Smooth muscle cell (in vitro differentiated cells): ENCODE results near the gene DHPS. TPM values are rescaled to one million over a fixed set of nuclear protein-coding genes. Genes with fewer than 3 reads are reported as not detected.
"Not testable (repeated sequence)": the region's sequence is repeated elsewhere in the genome, so short reads cannot be mapped to it uniquely, and the experiment has no call there.

ENCODE experiments used
- DNase-seq: peaks from one replicate; lab custom pipeline; 2025; ENCODE audit not compliant: unreplicated experiment; lab: John Stamatoyannopoulos, UW
- H2AFZ ChIP-seq: fragments of 200-600 bp; sonication (generic); 2 replicates; pipeline ENCODE4 v1.6.0; 2016; ENCODE audit warnings: antibody characterized with exemption, low read depth, mild to moderate bottlenecking
- H3F3A ChIP-seq: fragments of 200-600 bp; sonication (generic); 2 replicates; pipeline ENCODE4 v1.6.0; 2017; ENCODE audit warnings: antibody characterized with exemption, low read depth
- H3K27ac ChIP-seq: fragments of 200-600 bp; sonication (generic); 2 replicates; pipeline ENCODE4 v1.5.1; 2016; ENCODE audit warnings: low read depth, mild to moderate bottlenecking
- H3K27me3 ChIP-seq: fragments of 200-600 bp; sonication (generic); 2 replicates; pipeline ENCODE4 v1.6.1; 2016; ENCODE audit warnings: low read depth, mild to moderate bottlenecking
- H3K36me3 ChIP-seq: fragments of 200-600 bp; sonication (generic); 2 replicates; pipeline ENCODE4 v1.5.1; 2016; ENCODE audit warnings: low read depth
- H3K4me1 ChIP-seq: fragments of 200-600 bp; sonication (generic); 2 replicates; pipeline ENCODE4 v1.5.1; 2016; ENCODE audit warnings: low read depth
- H3K4me2 ChIP-seq: fragments of 200-600 bp; sonication (generic); 2 replicates; pipeline ENCODE4 v1.6.0; 2016; ENCODE audit warnings: mild to moderate bottlenecking
- H3K4me3 ChIP-seq: fragments of 200-600 bp; sonication (generic); 2 replicates; pipeline ENCODE4 v1.5.1; 2016; ENCODE audit warnings: mild to moderate bottlenecking
- H3K79me2 ChIP-seq: fragments of 200-600 bp; sonication (generic); 2 replicates; pipeline ENCODE4 v1.6.0; 2016; ENCODE audit warnings: low read depth, mild to moderate bottlenecking
- H3K9ac ChIP-seq: fragments of 200-600 bp; sonication (generic); 2 replicates; pipeline ENCODE4 v1.6.0; 2016; ENCODE audit warnings: low read depth
- H3K9me3 ChIP-seq: fragments of 200-600 bp; sonication (generic); replicated peaks from 2 replicates; pipeline ENCODE4 v1.5.1; 2016; ENCODE audit warnings: low read depth
- H4K20me1 ChIP-seq: fragments of 200-600 bp; sonication (generic); 2 replicates; pipeline ENCODE4 v1.6.0; 2016; ENCODE audit warnings: low read depth
- CTCF ChIP-seq: fragments of 200-600 bp; sonication (generic); IDR thresholded peaks from 2 replicates; pipeline ENCODE4 v1.5.1; 2017; ENCODE audit warnings: borderline replicate concordance, mild to moderate bottlenecking, antibody characterized with exemption; ENCODE audit not compliant: insufficient read depth, poor library complexity, severe bottlenecking
- WGBS: methylation state at CpG from one replicate; pipeline ENCODE4 v1.1.7; 2016; ENCODE audit warnings: low lambda C conversion rate; 5-methylcytosine and 5-hydroxymethylcytosine counted together
- polyA plus RNA-seq: library from polyadenylated mRNA; unstranded; fragments of >200 nt; fragmentation: Nextera tagmentation; extraction: Ambion mirVana; gene quantifications from 2 replicates; pipeline ENCODE4 v1.2.1, GENCODE V29; 2016
- total RNA-seq: library from RNA; depleted of rRNA; stranded (reverse); fragments of >200 nt; gene quantifications from 2 replicates; pipeline ENCODE4 v1.2.3, GENCODE V29; 2014

Gene DHPS
- total and polyA plus RNA-seq, 2 experiments from 2014 or later, result 43.9 to 67.6 TPM

DNA sequence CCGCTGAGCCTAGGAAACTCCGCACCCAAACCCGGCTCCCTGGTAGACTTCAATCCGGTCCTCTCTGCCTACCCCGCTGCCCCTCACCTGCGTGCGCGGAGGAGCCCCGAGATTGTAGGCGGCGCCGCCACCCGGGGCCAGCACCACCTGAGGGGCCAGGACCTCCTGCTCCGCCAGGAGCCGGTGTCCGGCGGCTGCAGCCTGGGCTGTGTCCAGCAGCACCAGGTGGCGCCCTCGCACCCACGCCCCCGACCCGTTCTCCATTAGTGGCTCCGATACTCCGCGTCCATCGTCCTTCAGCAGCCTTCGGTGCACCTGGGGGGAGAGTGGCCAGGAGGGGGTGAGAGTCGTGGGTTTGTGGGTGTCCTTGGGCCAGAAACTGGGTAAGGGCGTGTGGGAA, 33.6 kb downstream of the DHPS start:
- no peaks in the 10 kb centered on the region for H4K20me1 ChIP-seq
- no peaks in the 10 kb centered on the region for H3F3A ChIP-seq
- H2AFZ ChIP-seq, result no peak overlapping the region
- H3K9me3 ChIP-seq, result no peaks in the 10 kb centered on the region
- H3K79me2 ChIP-seq, result no peaks in the 10 kb centered on the region
- H3K27me3 ChIP-seq, result no peaks in the 10 kb centered on the region
- 66% methylated on average over 29 of the region's 29 CpGs for WGBS
- H3K4me2 ChIP-seq, result peak overlapping the region; percentile 12
- DNase-seq, result no peak
- no peaks in the 10 kb centered on the region for H3K4me1 ChIP-seq
- peak; percentile 8 for TF ChIP-seq CTCF
- H3K4me3 ChIP-seq, result no peak overlapping the region
- peaks cover 4% of the 10 kb centered on the region for H3K36me3 ChIP-seq
- H3K27ac ChIP-seq, result no peak overlapping the region
- no peak overlapping the region for H3K9ac ChIP-seq

GRCh38 chr19:12647490-12648071, 34.1 kb downstream of the DHPS start:
- Histone ChIP-seq H3K27ac (no peak overlapping the region), H2AFZ (no peak overlapping the region), H3K9me3 (no peaks in the 10 kb centered on the region), H3F3A (no peaks in the 10 kb centered on the region), H3K36me3 (peaks cover 4% of the 10 kb centered on the region), H3K4me2 (no peak overlapping the region), H4K20me1 (no peaks in the 10 kb centered on the region), H3K4me3 (no peak overlapping the region), H3K27me3 (no peaks in the 10 kb centered on the region), H3K9ac (no peak overlapping the region), H3K79me2 (no peaks in the 10 kb centered on the region), H3K4me1 (no peaks in the 10 kb centered on the region)
- WGBS, result 64% methylated on average over 23 of the region's 31 CpGs
- TF ChIP-seq CTCF, result no peak
- no peak for DNase-seq

- H3K4me2 ChIP-seq, result no peak overlapping the region
- no peaks in the 10 kb centered on the region for H3K79me2 ChIP-seq
- no peak overlapping the region for H3K27ac ChIP-seq
- no peak for DNase-seq
- H2AFZ ChIP-seq, result no peak overlapping the region
- H3K36me3 ChIP-seq, result peaks cover 3% of the 10 kb centered on the region
- H4K20me1 ChIP-seq, result no peaks in the 10 kb centered on the region
- H3K4me1 ChIP-seq, result no peaks in the 10 kb centered on the region
- H3K4me3 ChIP-seq, result no peak overlapping the region
- WGBS, result 83% methylated on average over 8 of the region's 8 CpGs
- H3K9ac ChIP-seq, result no peak overlapping the region
- H3K27me3 ChIP-seq, result no peaks in the 10 kb centered on the region
- no peaks in the 10 kb centered on the region for H3F3A ChIP-seq
- TF ChIP-seq CTCF, result no peak
- H3K9me3 ChIP-seq, result no peaks in the 10 kb centered on the region
These were observed 34.6 kb downstream of the DHPS start for GRCh38 chr19:12647047-12647446.

DNA sequence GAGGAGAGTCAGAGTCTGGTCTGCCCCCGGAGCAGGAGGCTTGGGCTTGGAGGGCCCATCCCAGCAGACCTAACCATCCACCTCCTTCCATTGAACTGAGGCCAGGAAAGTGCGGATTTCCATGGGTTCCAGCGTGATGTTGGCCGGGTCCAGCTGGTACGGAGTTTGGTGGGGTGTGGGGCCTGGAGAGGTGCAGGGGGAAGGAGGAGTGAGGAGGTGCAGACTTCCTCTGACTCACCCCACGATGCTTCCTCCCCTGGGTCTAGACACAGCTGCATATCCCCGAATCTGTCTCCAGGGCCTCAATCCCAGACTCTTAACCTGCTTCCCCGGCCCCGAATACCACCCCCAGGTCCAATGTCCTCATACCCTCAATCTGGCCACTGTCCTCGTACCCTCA, 35.1 kb downstream of the DHPS start:
- Histone ChIP-seq H3K79me2 (no peaks in the 10 kb centered on the region), H2AFZ (no peak overlapping the region), H3K27me3 (no peaks in the 10 kb centered on the region), H3K9ac (no peak overlapping the region), H3K4me2 (no peak overlapping the region), H3K4me1 (no peaks in the 10 kb centered on the region), H3K27ac (no peak overlapping the region), H3F3A (no peaks in the 10 kb centered on the region), H4K20me1 (no peaks in the 10 kb centered on the region), H3K9me3 (no peaks in the 10 kb centered on the region), H3K4me3 (no peak overlapping the region), H3K36me3 (no peaks in the 10 kb centered on the region)
- WGBS, result 94% methylated on average over 9 of the region's 10 CpGs
- DNase-seq, result no peak
- no peak for TF ChIP-seq CTCF

DNA sequence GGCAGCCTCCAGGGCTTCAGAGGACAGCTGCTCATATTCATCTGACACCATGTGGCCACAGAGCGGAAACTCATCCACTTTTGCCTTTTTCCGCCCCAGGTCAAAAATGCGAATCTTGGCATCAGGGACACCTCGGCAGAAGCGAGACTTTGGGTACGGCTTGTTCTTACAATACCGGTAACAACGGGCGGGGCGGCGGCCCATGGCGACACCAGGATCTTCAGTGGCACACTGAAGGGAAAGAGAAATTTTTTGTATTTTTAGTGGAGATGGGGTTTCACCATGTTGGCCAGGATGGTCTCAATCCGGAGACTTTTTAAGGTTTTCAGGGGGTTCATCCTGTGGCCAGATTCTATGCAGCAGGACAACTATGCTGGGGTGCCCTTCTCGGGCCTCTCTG, 38.0 kb downstream of the DHPS start:
- not testable (repeated sequence) for H3K36me3 ChIP-seq, H3K4me2 ChIP-seq, H4K20me1 ChIP-seq, H3K27me3 ChIP-seq, H3K27ac ChIP-seq, H3K9me3 ChIP-seq, H2AFZ ChIP-seq, H3F3A ChIP-seq, H3K4me1 ChIP-seq, H3K4me3 ChIP-seq, H3K79me2 ChIP-seq, H3K9ac ChIP-seq, DNase-seq
- 97% methylated on average over 14 of the region's 14 CpGs for WGBS
